ENCODE data around the gene IDUA.

DNA sequence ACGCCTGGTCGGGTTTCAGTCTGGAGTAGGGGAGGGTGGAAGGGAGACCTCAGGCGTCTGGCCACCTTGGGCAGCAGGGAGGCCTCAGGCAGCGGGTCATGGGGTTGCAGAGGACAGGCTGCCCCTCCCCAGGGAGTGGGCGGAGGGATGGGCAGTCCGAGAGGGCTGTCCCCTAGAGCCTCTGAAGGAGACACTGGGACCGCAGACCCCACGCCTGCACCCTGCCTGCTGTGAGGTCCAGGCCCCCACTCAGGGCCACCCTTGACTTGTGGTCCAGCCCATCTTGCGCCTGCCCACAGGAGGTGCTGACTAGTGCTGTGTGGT, 41.0 kb downstream of the IDUA start:
- TF ChIP-seq EZH2phosphoT487 (IDR thresholded peaks at IDR 0.05; ENCODE audit: insufficient read depth, low read depth), result no peak
- no peak for TF ChIP-seq EZH2 (IDR thresholded peaks at IDR 0.05; ENCODE audit: insufficient read depth, poor library complexity, severe bottlenecking)
